NCI-H2107 (cell line): ENCODE data around the gene TMOD2.

ENCODE experiments used
- DNase-seq: peaks from one replicate; lab custom pipeline; 2025; lab: John Stamatoyannopoulos, UW

TMOD2 gene

GRCh38 chr15:51736069-51736468 is 15.3 kb upstream of the TMOD2 start:
- DNase-seq, result no peak

DNA sequence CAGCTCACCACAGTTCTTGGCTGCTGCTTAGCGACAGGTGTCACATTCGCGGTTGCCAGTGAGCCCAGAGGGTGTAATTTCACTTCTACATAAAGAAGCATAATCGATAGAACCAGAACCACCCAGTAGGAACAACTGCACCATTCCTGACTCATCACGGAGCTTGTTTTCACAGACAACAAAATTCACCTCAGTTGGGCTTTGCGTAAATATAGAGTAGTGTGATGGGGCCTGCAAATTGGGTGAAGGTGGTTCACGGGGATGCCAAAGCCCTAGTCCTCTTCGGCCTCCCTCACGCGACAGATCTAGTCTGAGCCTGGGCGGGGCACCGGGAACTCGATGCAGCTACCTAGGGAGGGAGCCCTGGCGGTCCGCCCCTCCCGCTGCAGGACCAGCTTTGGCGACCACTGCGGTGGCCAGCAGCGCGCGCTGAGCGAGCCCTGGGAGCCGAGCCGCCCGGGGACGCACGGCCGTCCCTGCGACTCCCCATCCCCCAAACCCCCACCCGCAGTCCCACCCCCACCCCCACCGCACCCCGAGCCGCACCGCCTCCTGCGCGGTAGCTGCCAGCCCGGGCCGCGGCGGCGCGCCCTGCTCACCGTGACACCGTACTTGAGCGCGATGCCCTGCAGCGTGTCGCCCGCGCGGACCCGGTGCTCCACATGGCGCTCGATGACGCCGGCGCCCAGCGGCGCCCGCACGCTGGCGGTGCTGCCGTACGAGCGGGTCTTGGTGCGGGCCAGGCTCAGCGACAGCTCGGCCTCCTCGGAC is 14.5 kb upstream of the TMOD2 start:
- no peak for DNase-seq

GRCh38 chr15:51737522-51738305 is 13.7 kb upstream of the TMOD2 start, which contains the start of gene LYSMD2:
Gene LYSMD2, minus strand, starts transcription at chr15:51737655. Its CDS starts 33 bp downstream, at chr15:51737622.
- no peak for DNase-seq

- DNase-seq, result no peak
Observed at GRCh38 chr15:51738553-51738952, 12.8 kb upstream of the TMOD2 start.

- DNase-seq, result no peak
Observed at GRCh38 chr15:51739061-51739712, 12.2 kb upstream of the TMOD2 start.

DNA sequence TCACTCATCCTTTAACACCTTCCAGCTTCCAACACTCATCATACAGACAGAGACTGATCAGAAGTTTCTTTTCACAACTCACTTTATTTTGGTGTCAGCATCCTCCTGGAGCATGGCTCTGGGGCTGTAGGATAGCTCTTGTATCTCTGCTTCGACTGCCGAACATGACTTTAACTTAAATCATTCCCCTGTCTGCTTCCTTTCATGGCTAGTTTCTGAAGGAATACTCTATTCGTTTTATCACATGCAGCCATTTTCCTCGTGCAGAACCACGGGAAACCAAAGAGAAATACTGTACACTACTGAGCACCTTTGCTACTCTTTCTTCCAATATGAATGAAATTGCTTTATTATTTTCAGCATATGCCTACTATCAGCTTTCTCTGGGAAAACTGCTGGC is 2.1 kb upstream of the TMOD2 start:
- no peak for DNase-seq

GRCh38 chr15:51750186-51750585 is 1.2 kb upstream of the TMOD2 start:
- DNase-seq, result no peak

GRCh38 chr15:51751697-51752683 is 593 bp downstream of the TMOD2 start:
- no peak for DNase-seq

GRCh38 chr15:51752888-51753287 is 1.5 kb downstream of the TMOD2 start:
- DNase-seq, result no peak

GRCh38 chr15:51754267-51754666 is 2.9 kb downstream of the TMOD2 start:
- DNase-seq, result no peak

- DNase-seq, result no peak
Observed at GRCh38 chr15:51755790-51756189, 4.4 kb downstream of the TMOD2 start.

- DNase-seq, result no peak
Observed at GRCh38 chr15:51756482-51756881, 5.1 kb downstream of the TMOD2 start.

- DNase-seq, result no peak
Observed at GRCh38 chr15:51757450-51757849, 6.1 kb downstream of the TMOD2 start.

DNA sequence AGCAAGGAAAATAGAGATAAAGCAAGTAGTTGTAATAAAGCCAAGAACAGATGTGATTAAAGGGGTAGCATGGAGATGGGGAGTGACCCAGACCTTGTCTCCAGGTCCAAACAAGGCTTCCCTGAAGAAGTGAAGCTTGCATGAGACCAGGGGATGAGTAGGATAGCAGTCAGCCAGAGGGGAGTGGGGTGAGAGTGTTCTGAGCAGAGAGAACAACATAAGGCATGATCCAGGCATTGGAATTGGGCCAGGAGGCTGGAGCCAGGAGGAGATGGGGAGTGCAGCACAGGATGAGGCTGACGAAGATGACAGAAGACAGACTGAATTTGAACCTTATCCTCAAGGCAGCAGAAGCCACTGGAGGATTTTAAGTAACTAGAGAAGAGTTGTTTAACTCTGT is 7.2 kb downstream of the TMOD2 start:
- DNase-seq, result no peak

DNA sequence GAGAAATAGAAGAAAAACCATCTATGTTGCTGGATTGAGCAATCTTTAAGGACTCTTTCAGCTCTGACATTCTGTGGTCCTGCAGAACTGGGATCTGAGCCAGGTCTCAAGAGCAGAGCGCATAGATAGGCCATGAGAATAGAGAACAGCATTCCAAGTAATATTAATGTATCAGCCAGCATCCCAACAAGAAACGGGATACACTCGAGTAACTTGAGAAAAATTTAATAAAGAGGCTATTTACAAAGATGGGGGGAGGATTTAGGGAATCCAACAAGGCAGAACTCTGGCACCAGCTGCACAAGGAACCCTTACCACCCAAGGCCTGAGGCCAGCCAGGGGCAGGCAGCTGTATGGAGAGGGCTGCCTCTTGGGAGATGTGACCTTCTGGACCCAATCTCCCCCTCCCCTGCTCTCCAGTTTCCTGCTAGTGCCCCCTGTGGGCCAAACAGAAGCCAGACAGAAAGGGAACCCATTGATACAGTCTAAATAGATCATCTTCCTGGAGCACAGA is 8.2 kb downstream of the TMOD2 start:
- peak; percentile 58 for DNase-seq

GRCh38 chr15:51760805-51761204 is 9.4 kb downstream of the TMOD2 start:
- no peak for DNase-seq

DNA sequence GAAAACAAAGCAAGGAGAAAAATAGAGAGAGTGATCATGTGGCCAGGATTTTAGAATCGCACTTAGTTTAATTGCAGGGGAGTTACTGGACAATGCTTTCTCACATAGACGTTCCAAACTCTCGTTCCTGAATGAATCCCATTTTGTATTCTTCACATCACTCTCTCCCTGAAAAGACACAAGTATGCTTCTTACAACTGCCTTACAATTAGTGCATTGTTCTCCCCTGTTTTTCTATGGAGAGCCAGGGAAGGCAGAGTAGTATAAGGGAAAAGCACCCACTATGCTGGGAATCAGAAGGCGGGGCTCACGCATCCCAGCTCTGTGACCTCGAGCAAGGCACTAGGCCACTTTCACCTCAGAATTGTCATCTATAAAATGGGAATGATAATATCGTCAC is 14.4 kb downstream of the TMOD2 start:
- no peak for DNase-seq

DNA sequence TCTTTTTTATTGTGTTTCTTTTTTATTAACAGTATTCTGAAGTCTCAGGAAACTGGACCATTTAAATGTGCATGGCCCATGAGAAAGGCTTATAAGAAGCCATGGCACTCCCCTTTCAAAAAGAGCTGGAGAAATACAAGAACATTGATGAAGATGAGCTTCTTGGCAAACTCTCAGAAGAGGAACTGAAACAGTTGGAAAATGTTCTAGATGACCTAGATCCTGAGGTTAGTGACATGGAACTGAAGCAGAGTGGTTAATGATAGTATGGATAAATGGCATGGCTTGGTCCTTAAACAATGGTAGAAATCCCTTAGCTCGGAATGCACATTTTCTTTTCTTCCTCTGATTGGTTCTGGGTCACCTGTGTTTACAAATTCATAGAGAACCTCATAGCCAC is 14.9 kb downstream of the TMOD2 start:
- DNase-seq, result no peak

DNA sequence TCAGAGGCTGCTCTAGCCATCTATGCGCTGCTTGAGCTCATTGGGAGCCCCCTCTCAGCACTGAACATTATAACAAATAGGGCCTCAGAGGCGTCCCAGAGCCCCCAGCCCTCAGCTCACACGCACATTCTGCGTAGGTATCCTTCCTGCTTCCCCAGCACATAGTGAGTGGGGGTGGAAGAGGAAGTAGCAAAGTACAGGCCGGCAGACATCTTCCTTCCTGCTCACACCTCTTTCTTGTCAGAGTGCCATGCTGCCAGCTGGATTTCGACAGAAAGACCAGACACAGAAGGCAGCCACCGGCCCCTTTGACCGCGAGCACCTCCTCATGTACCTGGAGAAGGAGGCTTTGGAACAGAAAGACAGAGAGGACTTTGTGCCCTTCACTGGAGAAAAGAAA is 16.6 kb downstream of the TMOD2 start:
- no peak for DNase-seq

- DNase-seq, result no peak
Observed at GRCh38 chr15:51770902-51771301, 19.5 kb downstream of the TMOD2 start.

- no peak for DNase-seq
Observed at GRCh38 chr15:51771773-51772172, 20.4 kb downstream of the TMOD2 start.
